Epithelial cell of proximal tubule (primary cell): ENCODE data around the gene ANO4. TPM values are rescaled to one million over a fixed set of nuclear protein-coding genes. Genes with fewer than 3 reads are reported as not detected.

Source experiments
- DNase-seq: peaks from one replicate; pipeline ENCODE4 v3.0.0-alpha.2; 2011; ENCODE audit warnings: low read depth
- H3K4me3 ChIP-seq: 2 replicates; pipeline ENCODE4 v1.5.1; 2011; ENCODE audit warnings: low read depth, mild to moderate bottlenecking, low read length
- CTCF ChIP-seq: conservative IDR thresholded peaks from 2 replicates; pipeline ENCODE4 v1.5.1; 2012; ENCODE audit warnings: low read depth, mild to moderate bottlenecking, low read length
- total RNA-seq: library from RNA; depleted of rRNA; stranded (reverse); fragments of >200 nt; gene quantifications from 2 replicates; pipeline ENCODE4 v1.2.3, GENCODE V29; 2015

Gene ANO4
- total RNA-seq, 1 donor from 2014 or later: 0.86 TPM

GRCh38 chr12:101172316-101172715 lies 377.7 kb downstream of the ANO4 start:
- no peak overlapping the region for H3K4me3 ChIP-seq
- TF ChIP-seq CTCF: peak; percentile 60
- DNase-seq: no peak

GRCh38 chr12:101173197-101173749 lies 378.7 kb downstream of the ANO4 start:
- H3K4me3 ChIP-seq: no peak overlapping the region
- no peak for DNase-seq
- no peak for TF ChIP-seq CTCF

GRCh38 chr12:101174541-101174940 lies 380.0 kb downstream of the ANO4 start:
- no peak for TF ChIP-seq CTCF
- no peak for DNase-seq
- no peak overlapping the region for H3K4me3 ChIP-seq

Other genes with a start within 250 kb of the ANO4 start
- 20.0 and 21.7 TPM in 2 replicates for gene GAS2L3, start 221.1 kb upstream of the ANO4 start, total RNA-seq